Ishikawa (cell line): ENCODE results near the gene ALDH1A1.

Experiments
- CEBPB ChIP-seq: IDR thresholded peaks from 2 replicates; pipeline ENCODE4 v1.6.1; 2012
- CREB1 ChIP-seq: IDR thresholded peaks from 2 replicates; pipeline ENCODE4 v1.6.1; 2012; ENCODE audit warnings: low read depth
- EGR1 ChIP-seq: IDR thresholded peaks from 2 replicates; pipeline ENCODE4 v1.6.1; 2012
- EP300 ChIP-seq: IDR thresholded peaks from 2 replicates; pipeline ENCODE4 v1.6.1; 2012; ENCODE audit warnings: borderline replicate concordance
- FOXM1 ChIP-seq: IDR thresholded peaks from 2 replicates; pipeline ENCODE4 v1.6.1; 2012; ENCODE audit warnings: low read depth, borderline replicate concordance
- NFIC ChIP-seq: IDR thresholded peaks from 2 replicates; pipeline ENCODE4 v1.6.1; 2012
- RAD21 ChIP-seq: IDR thresholded peaks from 2 replicates; pipeline ENCODE4 v1.6.1; 2012; ENCODE audit warnings: low read depth
- TAF1 ChIP-seq: IDR thresholded peaks from 2 replicates; pipeline ENCODE4 v1.6.1; 2012; ENCODE audit warnings: low read depth, mild to moderate bottlenecking
- TCF12 ChIP-seq: IDR thresholded peaks from 2 replicates; pipeline ENCODE4 v1.6.1; 2012; ENCODE audit warnings: low read depth
- TEAD4 ChIP-seq: IDR thresholded peaks from 2 replicates; pipeline ENCODE4 v1.6.1; 2012
- YY1 ChIP-seq: IDR thresholded peaks from 2 replicates; pipeline ENCODE4 v1.6.1; 2012; ENCODE audit warnings: low read depth
- ZBTB7A ChIP-seq: IDR thresholded peaks from 2 replicates; pipeline ENCODE4 v1.6.1; 2012; ENCODE audit warnings: low read depth
- TF ChIP-seq, protein P1 (sequence below): IDR thresholded peaks from 2 replicates; pipeline ENCODE4 v1.6.1; 2012; ENCODE audit warnings: low read depth, mild to moderate bottlenecking
- TF ChIP-seq, protein P2 (sequence below): IDR thresholded peaks from 2 replicates; pipeline ENCODE4 v1.6.1; 2012
- TF ChIP-seq, protein P3 (sequence below): IDR thresholded peaks from 2 replicates; pipeline ENCODE4 v1.6.1; 2012

ALDH1A1 gene

DNA sequence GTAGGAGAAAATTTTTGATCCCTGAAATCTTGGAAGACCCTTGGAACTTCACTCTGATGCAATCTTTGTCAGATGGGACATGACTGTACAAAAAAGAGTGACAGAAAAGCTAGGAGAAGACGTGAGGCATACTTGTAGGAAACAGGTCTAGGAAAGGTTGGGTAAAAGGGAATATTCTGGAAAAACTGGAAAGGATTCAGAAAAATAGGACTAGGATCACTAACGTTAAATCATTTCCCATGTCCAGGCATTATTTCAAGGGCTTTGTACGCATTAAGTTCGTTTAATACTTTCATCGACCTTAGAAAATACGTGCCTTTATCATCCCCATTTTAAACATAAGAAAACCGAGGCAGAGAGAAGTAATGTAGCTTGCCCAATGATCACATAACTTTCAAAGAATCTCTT lies 2.9 kb downstream of the ALDH1A1 start:
- TF ChIP-seq CEBPB (no peak), TCF12 (no peak), RAD21 (no peak), EP300 (no peak), EGR1 (no peak), NFIC (no peak), TEAD4 (no peak), TAF1 (no peak)
- TF ChIP-seq, protein P1, sequence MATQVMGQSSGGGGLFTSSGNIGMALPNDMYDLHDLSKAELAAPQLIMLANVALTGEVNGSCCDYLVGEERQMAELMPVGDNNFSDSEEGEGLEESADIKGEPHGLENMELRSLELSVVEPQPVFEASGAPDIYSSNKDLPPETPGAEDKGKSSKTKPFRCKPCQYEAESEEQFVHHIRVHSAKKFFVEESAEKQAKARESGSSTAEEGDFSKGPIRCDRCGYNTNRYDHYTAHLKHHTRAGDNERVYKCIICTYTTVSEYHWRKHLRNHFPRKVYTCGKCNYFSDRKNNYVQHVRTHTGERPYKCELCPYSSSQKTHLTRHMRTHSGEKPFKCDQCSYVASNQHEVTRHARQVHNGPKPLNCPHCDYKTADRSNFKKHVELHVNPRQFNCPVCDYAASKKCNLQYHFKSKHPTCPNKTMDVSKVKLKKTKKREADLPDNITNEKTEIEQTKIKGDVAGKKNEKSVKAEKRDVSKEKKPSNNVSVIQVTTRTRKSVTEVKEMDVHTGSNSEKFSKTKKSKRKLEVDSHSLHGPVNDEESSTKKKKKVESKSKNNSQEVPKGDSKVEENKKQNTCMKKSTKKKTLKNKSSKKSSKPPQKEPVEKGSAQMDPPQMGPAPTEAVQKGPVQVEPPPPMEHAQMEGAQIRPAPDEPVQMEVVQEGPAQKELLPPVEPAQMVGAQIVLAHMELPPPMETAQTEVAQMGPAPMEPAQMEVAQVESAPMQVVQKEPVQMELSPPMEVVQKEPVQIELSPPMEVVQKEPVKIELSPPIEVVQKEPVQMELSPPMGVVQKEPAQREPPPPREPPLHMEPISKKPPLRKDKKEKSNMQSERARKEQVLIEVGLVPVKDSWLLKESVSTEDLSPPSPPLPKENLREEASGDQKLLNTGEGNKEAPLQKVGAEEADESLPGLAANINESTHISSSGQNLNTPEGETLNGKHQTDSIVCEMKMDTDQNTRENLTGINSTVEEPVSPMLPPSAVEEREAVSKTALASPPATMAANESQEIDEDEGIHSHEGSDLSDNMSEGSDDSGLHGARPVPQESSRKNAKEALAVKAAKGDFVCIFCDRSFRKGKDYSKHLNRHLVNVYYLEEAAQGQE = no peak
- TF ChIP-seq, protein P2, sequence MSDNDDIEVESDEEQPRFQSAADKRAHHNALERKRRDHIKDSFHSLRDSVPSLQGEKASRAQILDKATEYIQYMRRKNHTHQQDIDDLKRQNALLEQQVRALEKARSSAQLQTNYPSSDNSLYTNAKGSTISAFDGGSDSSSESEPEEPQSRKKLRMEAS = no peak

DNA sequence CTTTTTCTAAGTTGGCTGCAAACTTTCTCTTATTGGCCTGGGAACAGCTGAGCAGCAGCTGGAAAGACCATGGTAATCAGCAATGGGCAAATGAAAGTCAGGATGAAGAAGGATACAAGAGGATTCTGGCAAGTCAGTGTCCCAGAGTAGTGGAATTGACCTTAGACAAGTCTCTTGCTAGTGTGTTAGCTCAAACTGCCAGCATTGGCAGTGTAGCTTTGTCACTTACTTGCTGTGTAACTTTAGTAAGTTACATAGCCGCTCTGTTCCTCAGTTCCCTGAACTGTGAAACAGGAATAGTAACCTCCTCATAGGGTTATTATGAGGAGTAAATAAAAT lies 3.6 kb downstream of the ALDH1A1 start:
- TF ChIP-seq, protein P1 = no peak
- TF ChIP-seq NFIC = no peak
- no peak for TF ChIP-seq TEAD4
- no peak for TF ChIP-seq TAF1
- TF ChIP-seq CREB1 = no peak
- no peak for TF ChIP-seq FOXM1
- TF ChIP-seq RAD21 = no peak
- TF ChIP-seq ZBTB7A = no peak
- TF ChIP-seq YY1 = no peak
- TF ChIP-seq, protein P2 = no peak
- no peak for TF ChIP-seq EP300
- TF ChIP-seq TCF12 = no peak
- no peak for TF ChIP-seq EGR1
- TF ChIP-seq, protein P3, sequence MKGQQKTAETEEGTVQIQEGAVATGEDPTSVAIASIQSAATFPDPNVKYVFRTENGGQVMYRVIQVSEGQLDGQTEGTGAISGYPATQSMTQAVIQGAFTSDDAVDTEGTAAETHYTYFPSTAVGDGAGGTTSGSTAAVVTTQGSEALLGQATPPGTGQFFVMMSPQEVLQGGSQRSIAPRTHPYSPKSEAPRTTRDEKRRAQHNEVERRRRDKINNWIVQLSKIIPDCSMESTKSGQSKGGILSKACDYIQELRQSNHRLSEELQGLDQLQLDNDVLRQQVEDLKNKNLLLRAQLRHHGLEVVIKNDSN = no peak
- TF ChIP-seq CEBPB = no peak

DNA sequence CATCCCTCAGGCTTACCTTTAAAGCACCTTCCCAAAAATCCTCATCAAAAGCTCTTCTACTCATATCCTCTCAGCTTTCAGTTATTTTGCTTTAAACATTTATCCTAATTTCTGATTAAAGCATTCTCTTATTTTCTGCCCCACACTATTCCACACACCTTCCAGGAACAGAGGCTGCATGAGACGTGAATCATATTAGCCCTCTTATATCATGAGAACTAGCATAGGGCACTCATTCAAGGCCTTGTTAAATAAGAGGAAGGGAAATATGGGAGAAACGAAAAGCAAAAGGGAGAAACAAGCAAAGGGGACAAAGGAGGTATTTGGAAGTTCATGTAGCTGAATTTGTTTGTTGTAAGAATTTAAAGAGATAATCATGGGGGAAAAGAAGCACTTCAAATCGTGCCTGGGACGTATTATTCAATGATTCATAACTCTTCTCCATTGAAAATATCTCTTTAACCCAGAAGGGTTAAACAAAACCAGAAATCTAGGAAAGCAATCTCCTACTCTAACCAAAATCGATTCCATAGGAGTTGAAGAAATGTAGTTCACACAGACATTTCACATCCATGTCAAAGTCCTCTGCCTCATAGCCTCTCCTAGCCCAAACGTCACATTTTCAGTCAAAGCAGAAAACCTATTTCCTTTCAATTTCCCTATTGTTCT lies 4.1 kb downstream of the ALDH1A1 start:
- TF ChIP-seq TEAD4 (no peak), TCF12 (no peak), FOXM1 (no peak), CREB1 (no peak), RAD21 (no peak), CEBPB (no peak), YY1 (no peak), EP300 (no peak), NFIC (no peak), TAF1 (no peak)
- TF ChIP-seq, protein P2 = no peak
- TF ChIP-seq, protein P1 = no peak
- TF ChIP-seq, protein P3 = no peak

DNA sequence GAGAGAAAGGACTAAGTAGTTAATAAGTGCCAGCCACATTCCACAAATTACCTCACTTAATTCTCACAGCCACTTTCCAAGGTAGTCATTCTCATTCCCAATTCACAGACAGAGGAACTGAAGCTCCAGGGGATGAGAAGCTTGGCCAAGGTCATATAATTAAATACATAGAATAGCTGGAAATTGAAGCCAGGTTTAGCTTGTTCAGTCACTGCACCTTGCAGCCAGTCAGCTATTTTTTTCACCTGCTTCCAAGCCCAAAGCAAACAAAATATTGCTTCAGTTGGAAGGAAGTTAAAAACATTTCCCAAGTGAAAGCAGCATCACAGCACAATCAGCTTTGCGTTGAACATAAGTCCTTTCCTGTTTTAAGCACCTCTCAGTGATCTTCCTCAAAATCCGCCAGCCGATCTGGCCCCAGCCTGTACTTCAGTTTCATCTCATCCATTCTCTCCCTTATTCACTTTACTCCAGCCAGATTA lies 4.8 kb downstream of the ALDH1A1 start:
- TF ChIP-seq EGR1 = no peak
- TF ChIP-seq CEBPB = no peak
- TF ChIP-seq, protein P2 = no peak
- no peak for TF ChIP-seq CREB1
- TF ChIP-seq, protein P1 = no peak
- no peak for TF ChIP-seq ZBTB7A
